Rectal smooth muscle tissue (tissue), 1 donor: ENCODE measurements around the gene MUL1.

Source experiments
- H3K27ac ChIP-seq: one replicate; pipeline ENCODE4 v1.7.0; 2013; ENCODE audit warnings: low read depth, low read length, inconsistent platforms
- H3K27me3 ChIP-seq: one replicate; pipeline ENCODE4 v1.7.0; 2013; ENCODE audit warnings: low read length; ENCODE audit not compliant: control insufficient read depth, insufficient read depth
- H3K36me3 ChIP-seq: one replicate; pipeline ENCODE4 v1.7.0; 2013; ENCODE audit warnings: low read length; ENCODE audit not compliant: control insufficient read depth, insufficient read depth
- H3K4me1 ChIP-seq: one replicate; pipeline ENCODE4 v1.7.0; 2013; ENCODE audit warnings: low read length; ENCODE audit not compliant: control insufficient read depth, insufficient read depth
- H3K4me3 ChIP-seq: one replicate; pipeline ENCODE4 v1.7.0; 2013; ENCODE audit warnings: low read length
- H3K9ac ChIP-seq: one replicate; pipeline ENCODE4 v1.7.0; 2013; ENCODE audit warnings: low read length

The MUL1 gene

DNA sequence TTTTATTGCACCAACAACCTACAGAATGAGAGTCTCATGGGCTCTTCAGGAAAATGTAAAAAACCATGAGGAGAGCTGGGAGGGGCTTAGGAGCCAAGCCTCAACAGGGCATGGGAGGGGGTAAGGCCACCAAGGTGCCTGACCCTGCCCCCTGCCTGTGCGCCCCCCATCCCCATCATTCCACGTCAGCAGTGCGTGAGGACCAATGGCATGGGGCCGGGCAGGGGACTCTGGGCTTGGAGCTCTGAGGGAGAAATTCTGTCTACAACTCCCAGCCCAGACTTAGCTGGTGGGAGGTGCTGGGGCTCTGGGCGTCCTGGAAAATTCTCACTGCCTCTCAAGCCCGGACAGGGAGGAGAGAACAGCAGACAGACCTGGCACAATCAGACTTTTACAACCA is 16.8 kb downstream of the MUL1 start:
- no peak overlapping the region for H3K9ac ChIP-seq
- H3K27ac ChIP-seq: no peak overlapping the region
- H3K27me3 ChIP-seq: no peaks in the 10 kb centered on the region
- no peaks in the 10 kb centered on the region for H3K36me3 ChIP-seq
- H3K4me1 ChIP-seq: no peaks in the 10 kb centered on the region
- H3K4me3 ChIP-seq: no peak overlapping the region

DNA sequence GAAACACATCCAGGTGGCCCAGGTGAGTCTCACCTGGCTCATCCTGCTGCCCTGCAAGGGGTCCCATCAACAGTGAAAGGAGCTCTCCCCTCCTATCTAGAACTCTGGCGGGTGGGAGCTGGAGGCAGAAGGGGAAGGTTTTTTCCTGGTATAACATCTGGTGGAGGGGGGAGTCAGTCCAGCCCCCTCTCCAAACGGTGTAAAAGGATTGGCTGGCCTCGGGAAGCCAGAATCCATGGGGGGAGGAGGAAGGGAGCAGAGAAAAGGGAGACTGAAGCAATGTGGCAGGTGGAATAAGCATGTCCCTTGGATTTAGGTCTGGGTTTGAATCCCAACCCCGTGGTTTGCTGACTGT is 20.7 kb downstream of the MUL1 start:
- H3K4me1 ChIP-seq: peaks cover 4% of the 10 kb centered on the region
- H3K4me3 ChIP-seq: peak overlapping the region; percentile 82
- no peak overlapping the region for H3K9ac ChIP-seq
- no peak overlapping the region for H3K27ac ChIP-seq
- no peaks in the 10 kb centered on the region for H3K27me3 ChIP-seq
- H3K36me3 ChIP-seq: no peaks in the 10 kb centered on the region

DNA sequence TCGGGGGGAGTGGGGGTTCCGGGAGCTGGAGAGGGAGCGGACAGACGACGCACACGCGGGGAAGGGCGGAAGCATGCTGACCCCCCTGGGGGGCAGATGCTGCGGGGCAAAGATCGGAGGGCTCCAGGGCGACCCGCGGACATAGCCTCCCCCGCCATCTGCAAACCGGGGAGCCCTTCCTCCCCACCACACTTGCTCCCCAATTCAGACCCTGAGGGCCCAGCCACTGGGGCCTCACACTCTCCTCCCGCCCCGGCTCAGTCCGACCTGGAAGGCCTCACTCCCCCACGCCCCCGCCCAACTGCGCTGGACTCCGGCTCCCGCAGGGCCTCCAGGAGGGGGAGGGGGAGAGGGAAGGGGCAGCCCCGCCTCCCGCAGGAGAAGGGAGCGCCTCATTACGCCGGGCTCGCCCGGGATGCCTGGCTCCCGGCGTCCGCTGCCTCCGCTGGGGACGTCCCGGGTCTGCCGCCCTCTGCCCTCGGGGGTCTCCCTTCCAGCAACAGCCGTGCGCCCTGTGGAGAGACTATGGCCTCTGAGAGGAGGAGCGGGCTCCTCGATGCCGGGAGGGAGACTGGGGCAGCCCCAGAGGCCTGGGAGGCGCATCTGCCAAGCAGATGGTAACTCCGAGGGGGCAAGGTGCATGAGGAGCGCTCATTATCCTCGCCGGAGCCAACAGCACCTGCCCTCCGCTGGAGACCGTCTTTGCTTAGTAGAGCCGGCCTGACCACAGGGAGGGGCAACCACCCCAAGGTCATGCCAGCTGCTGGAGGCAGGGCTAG is 21.3 kb downstream of the MUL1 start:
- Histone ChIP-seq H3K4me1 (peaks cover 4% of the 10 kb centered on the region), H3K27me3 (no peaks in the 10 kb centered on the region), H3K27ac (peak overlapping the region; percentile 98)

DNA sequence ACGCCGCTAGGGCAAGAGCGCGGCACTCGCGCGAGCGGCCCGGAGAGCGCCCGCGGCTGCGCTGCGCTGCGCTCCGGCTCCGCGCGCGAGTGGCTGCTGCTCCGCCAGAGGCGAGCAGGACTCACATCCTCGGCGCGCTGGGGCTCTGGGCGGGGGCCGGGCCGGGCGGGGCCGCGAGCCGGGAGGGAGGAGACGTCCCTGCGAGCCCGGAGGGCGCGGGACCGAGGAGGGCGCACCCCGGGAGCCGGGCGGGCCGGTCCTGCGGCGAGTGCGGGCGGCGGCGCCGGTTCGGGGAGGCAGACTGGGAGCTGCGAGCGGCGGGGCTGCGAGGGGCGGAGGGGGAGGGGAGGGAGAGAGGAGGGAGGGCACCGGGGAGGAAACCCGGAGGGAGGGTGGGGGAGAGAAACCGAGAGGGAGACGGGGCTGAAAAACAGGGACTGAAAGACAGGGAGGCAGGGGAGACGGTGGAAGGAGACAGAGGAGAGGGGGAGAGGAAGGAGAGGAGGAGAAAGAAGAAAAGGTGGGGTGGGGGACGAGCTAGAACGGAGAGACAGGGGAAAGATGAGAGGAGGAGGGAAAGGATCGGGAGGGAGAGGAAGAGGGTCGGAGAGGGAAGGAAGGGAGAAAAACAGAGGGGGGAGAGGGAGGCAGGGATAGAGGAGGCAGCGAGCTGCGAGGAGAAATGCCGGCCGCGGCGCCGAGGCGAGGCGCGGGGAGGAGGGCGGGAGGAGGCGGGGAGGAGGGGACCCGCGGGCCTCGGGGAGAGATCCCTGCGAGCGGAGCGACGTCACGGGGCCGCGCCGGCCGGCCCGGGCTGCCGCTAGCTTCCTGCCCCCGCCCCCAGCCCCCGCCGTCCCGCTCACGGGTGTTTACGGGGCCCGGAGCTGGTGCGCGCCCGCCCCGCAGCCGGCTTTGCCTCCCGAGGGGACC is 22.2 kb downstream of the MUL1 start, which contains the start of gene CAMK2N1:
Gene CAMK2N1, minus strand, starts transcription at position 684 of the 930 bp plus-strand sequence. CDS start 831 bp downstream, outside the sequence.
- Histone ChIP-seq H3K4me3 (peak within 1 kb of the TSS; percentile 95), H3K4me1 (peaks cover 4% of the 10 kb centered on the region), H3K27ac (peak within 1 kb of the TSS; percentile 98), H3K36me3 (no peaks in the 10 kb centered on the region), H3K9ac (peak within 1 kb of the TSS; percentile 94), H3K27me3 (no peaks in the 10 kb centered on the region)

More for the DNA sequence above, 21.3 kb downstream of the MUL1 start:
- Histone ChIP-seq H3K36me3 (no peaks in the 10 kb centered on the region), H3K9ac (peak overlapping the region; percentile 92), H3K4me3 (peak overlapping the region; percentile 82)

DNA sequence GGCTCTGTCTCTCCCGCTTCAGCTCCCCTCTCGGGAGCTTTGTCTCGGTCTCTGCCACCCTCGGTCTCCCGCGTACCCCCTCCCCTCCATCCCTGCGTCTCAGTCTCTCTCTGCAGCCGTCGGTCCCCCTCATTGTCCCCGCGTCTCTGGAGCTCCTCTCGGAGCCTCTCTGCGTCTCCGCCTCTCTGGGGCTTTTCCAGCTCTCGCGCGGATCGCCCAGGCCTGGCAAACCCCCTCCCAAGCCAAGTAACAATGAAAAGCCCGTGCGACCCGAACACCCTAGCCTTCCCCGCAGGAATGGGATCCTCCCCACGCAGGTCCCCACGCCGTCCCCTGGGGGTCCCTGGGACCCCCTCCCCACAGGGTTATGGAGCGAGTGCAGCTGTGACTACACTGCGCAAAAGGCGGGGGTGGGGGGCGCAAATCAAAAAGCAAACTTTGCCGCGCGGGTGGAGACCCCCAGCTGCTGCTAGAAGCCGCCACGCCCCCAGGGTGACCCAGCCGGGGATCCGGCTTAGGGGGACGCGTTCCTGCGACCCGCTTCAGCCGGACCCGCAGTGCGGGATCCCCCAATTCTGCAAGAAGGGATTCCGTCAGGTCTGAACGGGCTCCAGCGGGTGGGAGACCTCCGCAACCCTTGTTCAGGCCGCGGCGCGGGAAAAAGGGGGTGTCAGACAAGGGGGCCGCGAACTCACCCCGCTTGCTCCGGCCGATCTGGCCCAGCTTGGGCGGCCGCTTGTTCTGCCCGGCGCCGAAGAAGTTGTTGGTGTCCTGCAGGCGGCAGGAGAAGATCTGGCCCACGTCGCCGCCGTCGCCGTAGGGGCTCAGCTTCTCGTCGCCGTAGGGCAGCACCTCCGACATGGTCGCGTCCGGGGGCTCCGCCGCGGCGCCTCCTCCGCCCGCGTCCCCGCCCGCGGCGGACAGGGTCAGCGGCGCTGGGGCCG is 23.2 kb downstream of the MUL1 start:
- Histone ChIP-seq H3K4me1 (peaks cover 4% of the 10 kb centered on the region), H3K27me3 (no peaks in the 10 kb centered on the region)

DNA sequence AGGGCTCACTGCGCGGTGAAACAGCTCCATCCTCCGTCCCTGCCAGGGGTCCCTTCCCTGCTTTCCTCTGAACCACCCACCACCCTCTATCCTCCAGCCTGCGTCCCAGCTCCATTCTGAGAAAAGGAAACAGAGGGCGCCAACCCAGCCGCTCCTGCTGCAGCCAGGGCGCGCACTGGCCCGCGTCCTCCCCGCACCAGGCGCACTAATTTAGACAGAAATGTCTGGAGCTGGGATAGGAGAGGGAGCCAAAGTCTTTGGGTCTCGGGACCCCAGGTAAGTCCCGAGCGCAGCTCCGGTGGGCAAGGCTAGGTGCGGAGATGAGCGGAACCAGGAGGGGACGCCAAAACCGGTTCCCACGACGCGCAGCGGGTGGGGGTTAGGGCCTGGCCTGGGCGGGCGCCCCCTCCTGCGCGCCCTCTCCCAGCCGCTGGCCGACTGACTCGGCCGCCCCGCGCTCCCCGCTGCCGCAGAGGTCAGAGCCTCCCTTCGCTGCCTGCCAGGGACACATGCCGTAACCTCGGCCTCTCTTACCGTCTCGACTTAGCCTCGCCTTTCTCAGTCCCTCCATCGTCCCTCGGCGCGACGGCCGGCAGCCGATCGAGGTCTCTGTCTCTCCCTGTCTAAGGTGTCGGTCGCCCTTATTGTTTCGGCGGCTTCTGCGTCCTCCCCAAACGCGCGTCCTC is 24.0 kb downstream of the MUL1 start:
- Histone ChIP-seq H3K27ac (peak overlapping the region; percentile 61), H3K4me1 (peaks cover 4% of the 10 kb centered on the region), H3K36me3 (no peaks in the 10 kb centered on the region), H3K4me3 (peak overlapping the region; percentile 95), H3K27me3 (no peaks in the 10 kb centered on the region), H3K9ac (peak overlapping the region; percentile 64)

More for the DNA sequence above, 23.2 kb downstream of the MUL1 start:
- Histone ChIP-seq H3K9ac (peak overlapping the region; percentile 77), H3K27ac (peak overlapping the region; percentile 61), H3K36me3 (no peaks in the 10 kb centered on the region), H3K4me3 (peak overlapping the region; percentile 95)

DNA sequence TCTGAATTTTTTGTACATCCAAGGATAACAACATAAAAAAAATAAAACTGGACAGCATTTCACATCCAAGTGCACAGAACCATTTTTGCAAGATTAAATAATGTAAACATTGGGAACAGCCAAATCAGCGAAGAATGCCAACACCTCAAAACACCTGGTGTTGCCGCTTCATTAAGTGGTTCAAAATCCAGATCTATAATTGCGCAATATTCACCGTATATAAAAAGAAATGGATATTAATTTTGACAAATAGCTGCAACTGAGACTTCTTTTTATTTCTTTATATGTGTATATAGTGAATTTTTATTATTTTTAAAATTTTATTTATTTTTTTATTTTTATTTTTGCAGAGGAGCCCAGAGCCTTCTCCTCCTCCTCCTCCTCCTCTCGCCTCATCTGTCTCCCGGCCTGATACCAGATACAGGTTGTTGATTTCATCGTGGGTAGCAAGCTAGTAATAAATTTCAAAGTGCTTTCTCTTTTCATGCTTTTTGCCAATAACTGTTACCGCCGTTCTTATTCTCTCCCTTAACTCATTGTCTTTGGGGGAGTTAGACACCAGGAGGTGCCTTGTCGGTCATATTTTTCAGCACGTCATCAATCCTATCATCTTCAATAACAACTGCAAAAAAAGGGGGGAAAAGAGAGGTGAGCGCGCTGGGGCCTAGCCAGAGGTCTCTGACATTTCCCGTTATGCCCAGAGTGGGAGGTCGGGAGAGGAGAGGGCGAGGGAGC is 24.7 kb downstream of the MUL1 start:
- Histone ChIP-seq H3K36me3 (no peaks in the 10 kb centered on the region), H3K4me3 (peak overlapping the region; percentile 95), H3K9ac (peak overlapping the region; percentile 10), H3K4me1 (peaks cover 8% of the 10 kb centered on the region), H3K27ac (no peak overlapping the region), H3K27me3 (no peaks in the 10 kb centered on the region)

DNA sequence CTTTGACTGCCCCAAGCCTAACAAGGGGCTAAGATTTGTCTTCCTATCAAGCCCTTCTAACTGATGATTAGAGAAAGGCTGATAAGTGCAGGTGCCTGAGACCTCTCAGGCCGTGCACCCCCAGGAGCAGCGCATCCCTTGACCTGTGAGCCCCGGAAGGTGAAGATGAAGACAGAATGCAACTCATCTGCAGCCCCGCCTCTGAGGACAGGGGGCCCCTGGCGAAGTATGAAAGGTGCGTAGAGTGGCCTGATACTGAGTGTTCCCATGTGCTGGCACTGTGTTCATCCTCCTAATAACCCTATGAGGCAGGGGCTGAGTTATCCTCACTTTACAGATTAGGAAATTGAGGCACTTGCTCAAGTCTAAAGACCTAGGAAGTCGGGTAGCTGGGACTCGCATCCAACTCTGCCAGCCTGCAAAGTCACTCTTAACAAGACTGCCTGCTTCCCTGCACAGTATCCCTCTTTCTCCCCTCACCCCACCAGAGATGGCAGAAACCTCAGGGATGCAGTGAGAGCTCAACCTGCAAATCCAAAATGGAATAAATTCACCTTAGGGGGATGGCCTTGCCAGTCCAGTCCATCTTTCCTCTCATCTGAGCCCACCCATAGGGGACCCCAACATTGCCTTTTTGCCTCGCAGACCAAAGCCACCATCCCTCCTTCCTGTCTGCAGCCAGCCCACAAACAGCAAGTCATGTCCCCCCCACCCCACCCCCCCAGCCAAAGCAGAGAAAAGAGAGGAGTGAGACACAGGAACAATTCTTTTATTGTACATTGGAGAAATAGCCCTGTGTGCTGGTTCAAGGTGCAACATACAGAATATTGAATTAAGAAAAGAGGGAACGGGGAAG is 26.1 kb downstream of the MUL1 start:
- Histone ChIP-seq H3K4me1 (peaks cover 17% of the 10 kb centered on the region), H3K4me3 (no peak overlapping the region), H3K36me3 (no peaks in the 10 kb centered on the region), H3K9ac (no peak overlapping the region), H3K27ac (no peak overlapping the region), H3K27me3 (no peaks in the 10 kb centered on the region)

DNA sequence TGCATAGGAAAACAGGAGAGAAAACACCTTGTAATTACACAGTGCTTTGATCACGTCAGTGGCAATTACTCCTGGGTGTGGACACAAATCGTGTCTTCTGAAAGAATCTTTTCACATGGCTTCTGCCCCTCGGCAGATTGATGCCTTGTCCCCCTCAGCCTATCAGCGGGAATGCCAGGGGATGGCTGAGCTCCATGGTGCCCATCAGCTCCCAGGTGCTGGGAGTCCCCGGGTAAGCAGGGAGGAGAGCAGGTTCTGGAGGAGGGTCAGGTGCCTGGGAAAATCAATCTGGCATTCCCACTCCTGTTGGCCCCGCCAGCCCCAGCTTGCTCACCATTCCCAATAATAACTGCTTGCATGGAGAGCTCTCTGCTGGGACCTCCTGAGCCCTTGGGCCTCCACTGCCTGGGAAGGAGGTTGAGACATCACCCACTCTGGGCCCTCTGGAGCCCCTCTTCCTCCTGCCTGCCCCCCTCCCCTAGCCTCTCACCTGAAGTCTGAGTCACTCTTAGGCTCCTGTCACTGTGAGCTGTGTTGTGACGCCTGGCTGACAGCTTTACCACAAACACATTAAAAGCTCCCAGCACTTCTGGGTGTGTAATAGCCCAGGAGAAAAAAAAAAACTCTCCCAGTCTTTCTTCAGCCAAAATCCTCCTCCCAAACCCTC is 26.9 kb downstream of the MUL1 start:
- no peak overlapping the region for H3K4me3 ChIP-seq
- no peak overlapping the region for H3K9ac ChIP-seq

More for the DNA sequence above, 26.9 kb downstream of the MUL1 start:
- Histone ChIP-seq H3K27me3 (no peaks in the 10 kb centered on the region), H3K27ac (no peak overlapping the region), H3K36me3 (no peaks in the 10 kb centered on the region), H3K4me1 (peaks cover 17% of the 10 kb centered on the region)
